GM19025 (cell line): ENCODE results near the gene MMEL1.
"Not testable (repeated sequence)": the region's sequence is repeated elsewhere in the genome, so short reads cannot be mapped to it uniquely, and the experiment has no call there.

ENCODE experiments used
- ATAC-seq: cut with Tn5 transposase; IDR thresholded peaks from one replicate; pipeline ENCODE4 v1.9.1; 2021; ENCODE audit warnings: mild to moderate bottlenecking, low read depth, moderate library complexity; ENCODE audit not compliant: unreplicated experiment

Gene MMEL1, protein sequence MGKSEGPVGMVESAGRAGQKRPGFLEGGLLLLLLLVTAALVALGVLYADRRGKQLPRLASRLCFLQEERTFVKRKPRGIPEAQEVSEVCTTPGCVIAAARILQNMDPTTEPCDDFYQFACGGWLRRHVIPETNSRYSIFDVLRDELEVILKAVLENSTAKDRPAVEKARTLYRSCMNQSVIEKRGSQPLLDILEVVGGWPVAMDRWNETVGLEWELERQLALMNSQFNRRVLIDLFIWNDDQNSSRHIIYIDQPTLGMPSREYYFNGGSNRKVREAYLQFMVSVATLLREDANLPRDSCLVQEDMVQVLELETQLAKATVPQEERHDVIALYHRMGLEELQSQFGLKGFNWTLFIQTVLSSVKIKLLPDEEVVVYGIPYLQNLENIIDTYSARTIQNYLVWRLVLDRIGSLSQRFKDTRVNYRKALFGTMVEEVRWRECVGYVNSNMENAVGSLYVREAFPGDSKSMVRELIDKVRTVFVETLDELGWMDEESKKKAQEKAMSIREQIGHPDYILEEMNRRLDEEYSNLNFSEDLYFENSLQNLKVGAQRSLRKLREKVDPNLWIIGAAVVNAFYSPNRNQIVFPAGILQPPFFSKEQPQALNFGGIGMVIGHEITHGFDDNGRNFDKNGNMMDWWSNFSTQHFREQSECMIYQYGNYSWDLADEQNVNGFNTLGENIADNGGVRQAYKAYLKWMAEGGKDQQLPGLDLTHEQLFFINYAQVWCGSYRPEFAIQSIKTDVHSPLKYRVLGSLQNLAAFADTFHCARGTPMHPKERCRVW

DNA sequence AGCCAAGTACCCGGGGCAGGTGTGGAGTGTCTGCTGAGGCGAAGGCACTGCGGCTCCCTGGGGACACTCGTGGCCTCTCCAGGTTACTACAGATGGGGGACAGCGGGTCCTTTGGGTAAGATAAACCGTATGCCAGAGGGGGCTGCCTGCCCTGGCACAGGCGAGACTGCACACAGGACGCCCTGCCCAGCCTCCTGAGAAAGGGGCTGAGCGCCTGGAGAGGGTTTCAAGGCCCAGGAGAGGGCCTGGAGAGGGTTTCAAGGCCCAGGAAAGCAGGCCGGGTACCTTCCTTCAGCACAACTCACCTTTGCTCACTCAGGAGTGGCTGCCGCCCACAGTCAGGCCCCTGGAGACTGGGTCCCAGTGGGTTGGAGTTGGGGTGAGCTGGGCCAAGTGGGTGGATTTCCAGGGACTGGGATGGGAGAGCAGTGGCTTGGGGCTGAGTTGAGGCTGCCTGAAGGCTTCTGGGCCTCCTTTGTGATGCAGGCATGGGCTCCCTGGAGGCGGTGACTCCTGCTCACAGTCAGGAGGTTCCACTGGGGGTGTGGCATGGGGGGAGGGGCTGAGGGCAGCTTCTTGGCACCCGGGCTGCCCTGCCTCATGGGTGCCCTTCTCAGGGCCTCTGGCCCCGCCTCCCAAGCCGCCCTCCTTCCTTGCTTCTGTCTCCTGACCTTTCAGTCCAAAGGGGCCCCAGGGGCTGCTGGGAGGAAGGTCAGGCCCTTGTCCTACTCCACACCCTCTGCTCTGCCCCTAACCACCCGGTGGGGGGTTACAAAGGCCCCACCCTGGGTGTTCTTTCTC, at the start of gene MMEL1:
Gene MMEL1 (minus strand): TSS at position 456 of the 801 bp plus-strand sequence. CDS start 3,532 bp downstream, outside the sequence.
- ATAC-seq: no peak

DNA sequence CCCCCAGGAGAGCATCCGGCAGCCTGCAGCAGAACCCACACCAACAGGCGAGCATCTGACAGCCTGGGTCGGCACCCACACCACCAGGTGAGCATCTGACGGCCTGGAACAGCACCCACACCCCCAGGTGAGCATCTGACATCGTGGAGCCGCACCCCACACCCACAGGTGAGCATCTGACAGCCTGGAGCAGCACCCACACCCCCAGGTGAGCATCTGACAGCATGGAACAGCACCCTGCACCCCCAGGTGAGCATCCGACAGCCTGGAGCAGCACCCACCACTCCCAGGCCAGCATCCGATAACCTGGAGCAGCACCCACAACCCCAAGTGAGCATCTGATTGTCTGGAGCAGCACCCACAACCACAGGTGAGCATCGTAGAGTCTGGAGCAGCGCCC, 43.9 kb upstream of the MMEL1 start:
- ATAC-seq: not testable (repeated sequence)

DNA sequence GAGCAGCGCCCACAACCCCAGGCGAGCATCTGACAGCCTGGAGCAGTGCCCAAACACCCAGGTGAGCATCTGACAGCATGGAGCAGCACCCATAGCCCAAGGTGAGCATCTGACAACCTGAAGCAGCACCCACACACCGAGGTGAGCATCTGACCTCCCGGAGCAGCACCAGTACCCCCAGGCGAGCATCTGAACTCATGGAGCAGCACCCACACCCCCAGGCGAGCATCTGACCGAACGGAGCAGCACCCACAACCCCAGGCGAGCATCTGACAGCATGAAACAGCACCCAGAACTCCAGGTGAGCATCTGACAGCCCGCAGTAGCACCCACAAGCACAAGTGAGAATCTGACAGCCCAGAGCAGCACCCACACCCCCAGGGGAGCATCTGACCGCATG, 38.8 kb upstream of the MMEL1 start:
- not testable (repeated sequence) for ATAC-seq

DNA sequence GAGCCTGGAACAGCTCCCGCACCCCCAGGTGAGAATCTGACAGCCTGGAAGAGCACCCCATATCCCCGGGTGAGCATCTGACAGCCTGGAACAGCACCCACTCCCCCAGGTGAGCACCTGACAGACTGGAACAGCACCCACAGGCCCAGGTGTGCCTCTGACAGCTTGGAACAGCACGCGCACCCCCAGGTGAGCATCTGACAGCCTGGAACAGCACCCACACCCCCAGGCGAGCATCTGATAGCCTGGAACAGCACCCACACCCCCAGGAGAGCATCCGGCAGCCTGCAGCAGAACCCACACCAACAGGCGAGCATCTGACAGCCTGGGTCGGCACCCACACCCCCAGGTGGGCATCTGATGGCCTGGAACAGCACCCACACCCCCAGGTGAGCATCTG, 27.0 kb upstream of the MMEL1 start:
- ATAC-seq: not testable (repeated sequence)

DNA sequence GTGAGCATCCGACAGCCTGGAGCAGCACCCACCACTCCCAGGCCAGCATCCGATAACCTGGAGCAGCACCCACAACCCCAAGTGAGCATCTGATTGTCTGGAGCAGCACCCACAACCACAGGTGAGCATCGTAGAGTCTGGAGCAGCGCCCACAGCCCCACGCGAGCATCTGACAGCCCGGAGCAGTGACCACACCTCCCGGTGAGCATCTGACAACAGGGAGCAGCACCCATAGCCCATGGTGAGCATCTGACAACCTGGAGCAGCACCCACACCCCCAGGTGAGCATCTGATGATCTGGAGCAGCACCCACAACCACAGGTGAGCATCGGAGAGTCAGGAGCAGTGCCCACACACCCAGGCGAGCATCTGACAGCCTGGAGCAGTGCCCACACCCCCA, 25.1 kb upstream of the MMEL1 start:
- not testable (repeated sequence) for ATAC-seq

DNA sequence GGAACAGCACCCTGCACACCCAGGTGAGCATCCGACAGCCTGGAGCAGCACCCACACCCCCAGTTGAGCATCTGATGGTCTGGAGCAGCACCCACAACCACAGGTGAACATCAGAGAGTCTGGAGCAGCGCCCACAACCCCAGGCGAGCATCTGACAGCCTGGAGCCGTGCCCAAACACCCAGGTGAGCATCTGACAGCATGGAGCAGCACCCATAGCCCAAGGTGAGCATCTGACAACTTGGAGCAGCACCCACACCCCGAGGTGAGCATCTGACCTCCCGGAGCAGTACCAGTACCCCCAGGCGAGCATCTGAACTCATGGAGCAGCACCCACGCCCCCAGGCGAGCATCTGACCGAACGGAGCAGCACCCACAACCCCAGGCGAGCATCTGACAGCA, 24.3 kb upstream of the MMEL1 start:
- not testable (repeated sequence) for ATAC-seq

DNA sequence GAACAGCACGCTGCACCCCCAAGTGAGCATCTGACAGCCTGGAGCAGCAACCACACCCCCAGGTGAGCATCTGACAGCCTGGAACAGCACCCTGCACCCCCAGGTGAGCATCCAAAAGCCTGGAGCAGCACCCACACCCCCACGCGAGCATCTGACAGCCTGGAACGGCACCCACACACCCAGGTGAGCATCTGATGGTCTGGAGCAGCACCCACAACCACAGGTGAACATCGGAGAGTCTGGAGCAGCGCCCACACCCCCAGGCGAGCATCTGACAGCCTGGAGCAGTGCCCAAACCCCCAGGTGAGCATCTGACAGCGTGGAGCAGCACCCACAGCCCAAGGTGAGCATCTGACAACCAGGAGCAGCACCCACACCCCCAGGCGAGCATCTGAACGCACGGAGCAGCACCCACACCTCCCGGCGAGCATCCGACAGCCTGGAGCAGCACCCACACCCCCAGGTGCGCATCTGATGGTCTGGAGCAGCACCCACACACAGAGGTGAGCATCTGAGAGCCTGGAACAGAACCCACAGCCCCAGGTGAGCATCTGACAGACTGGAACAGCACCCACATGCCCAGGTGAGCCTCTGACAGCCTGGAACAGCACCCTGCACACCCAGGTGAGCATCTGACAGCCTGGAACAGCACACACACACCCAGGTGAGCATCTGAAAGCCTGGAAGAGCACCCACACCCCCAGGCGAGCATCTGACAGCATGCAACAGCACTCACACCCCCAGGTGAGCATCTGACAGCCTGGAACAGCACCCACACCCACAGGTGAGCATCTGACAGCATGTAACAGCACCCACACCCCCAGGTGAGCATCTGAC, 23.0 kb upstream of the MMEL1 start:
- not testable (repeated sequence) for ATAC-seq

DNA sequence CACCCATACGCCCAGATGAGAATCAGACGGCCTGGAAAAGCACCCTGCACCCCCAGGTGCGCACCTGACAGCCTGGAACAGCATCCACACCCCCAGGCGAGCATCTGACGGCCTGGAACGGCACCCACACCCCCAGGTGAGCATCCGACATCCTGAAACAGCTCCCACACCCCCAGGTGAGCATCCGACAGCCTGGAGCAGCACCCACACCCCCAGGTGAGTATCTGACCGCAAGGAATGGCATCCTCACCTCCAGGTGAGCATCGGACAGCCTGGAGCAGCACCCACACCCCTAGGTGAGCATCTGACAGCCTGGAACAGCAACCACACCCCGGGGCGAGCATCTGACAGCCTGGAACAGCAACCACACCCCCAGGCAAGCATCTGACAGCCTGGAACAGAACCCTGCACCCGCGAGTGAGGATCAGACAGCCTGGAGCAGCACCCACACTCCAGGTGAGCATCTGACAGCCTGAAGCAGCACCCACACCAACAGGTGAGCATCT, 21.7 kb upstream of the MMEL1 start:
- not testable (repeated sequence) for ATAC-seq

DNA sequence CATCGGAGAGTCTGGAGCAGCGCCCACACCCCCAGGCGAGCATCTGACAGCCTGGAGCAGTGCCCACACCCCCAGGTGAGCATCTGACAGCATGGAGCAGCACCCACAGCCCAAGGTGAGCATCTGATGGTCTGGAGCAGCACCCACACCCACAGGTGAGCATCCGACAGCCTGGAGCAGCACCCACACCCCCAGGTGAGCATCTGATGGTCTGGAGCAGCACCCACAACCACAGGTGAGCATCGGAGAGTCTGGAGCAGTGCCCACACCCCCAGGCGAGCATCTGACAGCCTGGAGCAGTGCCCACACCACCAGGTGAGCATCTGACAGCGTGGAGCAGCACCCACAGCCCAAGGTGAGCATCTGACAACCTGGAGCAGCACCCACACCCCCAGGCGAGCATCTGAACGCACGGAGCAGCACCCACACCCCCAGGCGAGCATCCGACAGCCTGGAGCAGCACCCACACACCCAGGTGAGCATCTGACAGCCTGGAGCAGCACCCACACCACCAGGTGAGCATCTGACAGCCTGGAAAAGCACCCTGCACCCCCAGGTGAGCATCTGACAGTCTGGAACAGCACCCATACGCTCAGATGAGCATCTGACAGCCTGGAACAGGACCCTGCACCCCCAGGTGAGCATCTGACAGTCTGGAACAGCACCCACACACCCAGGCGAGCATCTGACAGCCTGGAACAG, 21.1 kb upstream of the MMEL1 start:
- not testable (repeated sequence) for ATAC-seq

DNA sequence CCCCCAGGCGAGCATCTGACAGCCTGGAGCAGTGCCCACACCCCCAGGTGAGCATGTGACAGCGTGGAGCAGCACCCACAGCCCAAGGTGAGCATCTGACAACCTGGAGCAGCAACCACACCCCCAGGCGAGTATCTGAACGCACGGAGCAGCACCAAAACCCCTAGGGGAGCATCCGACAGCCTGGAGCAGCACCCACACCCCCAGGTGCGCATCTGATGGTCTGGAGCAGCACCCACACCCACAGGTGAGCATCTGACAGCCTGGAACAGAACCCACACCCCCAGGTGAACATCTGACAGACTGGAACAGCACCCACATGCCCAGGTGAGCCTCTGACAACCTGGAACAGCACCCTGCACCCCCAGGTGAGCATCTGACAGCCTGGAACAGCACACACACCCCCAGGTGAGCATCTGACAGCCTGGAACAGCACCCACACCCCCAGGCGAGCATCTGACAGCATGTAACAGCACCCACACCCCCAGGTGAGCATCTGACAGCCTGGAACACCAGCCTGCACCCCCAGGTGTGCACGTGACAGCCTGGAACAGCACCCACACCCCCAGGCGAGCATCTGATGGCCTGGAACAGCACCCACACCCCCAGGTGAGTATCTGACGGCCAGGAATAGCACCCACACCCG, 20.2 kb upstream of the MMEL1 start:
- not testable (repeated sequence) for ATAC-seq

DNA sequence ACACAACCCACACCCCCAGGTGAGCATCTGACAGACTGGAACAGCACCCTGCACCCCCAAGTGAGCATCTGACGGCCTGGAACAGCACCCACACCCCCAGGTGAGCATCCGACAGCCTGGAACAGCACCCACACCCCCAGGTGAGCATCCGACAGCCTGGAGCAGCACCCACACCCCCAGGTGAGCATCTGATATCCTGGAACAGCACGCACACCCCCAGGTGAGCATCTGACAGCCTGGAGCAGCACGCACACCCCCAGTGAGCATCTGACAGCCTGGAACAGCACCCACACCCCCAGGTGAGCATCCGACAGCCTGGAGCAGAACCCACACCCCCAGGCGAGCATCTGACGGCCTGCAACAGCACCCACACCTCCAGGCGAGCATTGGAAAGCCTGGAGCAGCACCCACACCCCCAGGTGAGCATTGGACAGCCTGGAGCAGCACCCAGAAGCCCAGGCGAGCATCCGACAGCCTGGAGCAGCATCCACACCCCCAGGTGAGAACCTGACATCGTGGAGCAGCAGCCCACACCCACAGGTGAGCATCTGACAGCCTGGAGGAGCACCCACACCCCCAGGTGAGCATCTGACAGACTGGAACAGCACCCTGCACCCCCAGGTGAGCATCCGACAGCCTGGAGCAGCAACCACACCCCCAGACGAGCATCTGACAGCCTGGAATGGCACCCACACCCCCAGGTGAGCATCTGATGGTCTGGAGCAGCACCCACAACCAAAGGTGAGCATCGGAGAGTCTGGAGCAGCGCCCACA, 19.5 kb upstream of the MMEL1 start:
- not testable (repeated sequence) for ATAC-seq

DNA sequence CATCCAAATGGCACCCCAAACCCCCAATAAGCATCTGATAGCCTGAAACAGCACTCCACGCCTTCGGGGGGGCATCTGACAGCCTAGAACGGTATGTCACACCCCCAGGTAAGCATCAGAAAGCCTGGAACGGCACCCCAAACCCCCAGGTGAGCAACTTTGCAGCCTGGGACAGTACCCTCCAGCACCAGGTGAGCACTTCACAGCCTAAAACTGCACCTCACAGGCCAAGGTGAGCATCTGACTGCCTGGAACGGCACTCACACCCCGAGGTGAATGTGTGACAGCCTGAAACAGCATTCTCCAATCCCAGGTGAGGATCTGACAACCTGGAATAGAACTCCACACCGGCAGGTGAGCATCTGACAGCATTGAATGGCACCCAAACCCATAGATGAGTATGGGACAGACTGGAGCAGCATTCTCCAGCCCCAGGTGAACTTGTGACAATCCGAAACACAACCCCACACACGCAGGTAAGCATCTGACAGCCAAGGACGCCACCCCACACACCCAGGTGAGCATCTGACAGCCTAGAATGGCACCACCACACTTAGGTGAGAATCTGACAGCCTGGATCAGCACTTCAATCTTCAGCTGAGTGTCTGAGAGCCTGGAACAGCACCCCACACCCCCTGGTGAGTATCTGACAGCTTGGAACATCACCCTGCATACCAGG, 18.3 kb upstream of the MMEL1 start:
- no peak for ATAC-seq

DNA sequence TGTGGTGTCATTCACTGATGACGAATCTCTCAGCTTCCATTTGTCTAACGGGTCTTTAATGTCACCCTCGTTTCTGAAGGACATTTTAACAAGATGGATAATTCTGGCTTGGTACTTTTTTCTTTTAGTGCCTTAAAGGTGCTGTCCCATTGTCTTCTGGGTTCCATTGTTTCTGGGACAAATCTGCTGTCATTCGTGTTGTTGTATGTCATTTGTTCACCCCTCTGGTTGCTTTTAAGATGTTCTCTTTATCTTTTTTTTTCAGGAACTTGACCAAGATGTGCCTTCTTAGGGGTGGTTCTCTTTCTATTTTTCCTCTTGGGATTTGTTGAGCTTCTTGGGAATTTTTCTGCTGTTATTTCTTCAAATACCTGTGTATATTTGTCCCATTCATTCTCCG, 14.0 kb upstream of the MMEL1 start:
- no peak for ATAC-seq

DNA sequence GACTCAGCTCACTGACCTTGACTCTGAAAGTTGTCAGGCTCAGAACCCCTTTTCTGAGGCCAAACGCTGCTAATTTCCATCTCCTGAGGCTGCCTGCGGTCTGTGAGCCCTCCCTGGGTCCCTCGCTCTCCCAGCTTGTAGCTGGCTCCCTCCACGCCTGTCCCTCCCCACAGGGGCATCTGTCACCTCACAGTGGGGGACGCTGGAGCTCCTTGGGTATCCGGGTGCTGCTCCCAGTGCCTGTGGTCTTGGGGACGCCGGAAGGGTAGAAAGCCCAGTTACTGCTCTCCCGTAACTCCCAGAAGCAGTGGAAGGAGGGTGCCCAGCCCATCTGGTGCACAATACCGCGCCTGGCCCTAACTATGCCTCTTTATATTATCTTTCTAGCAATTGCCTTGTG, 13.0 kb upstream of the MMEL1 start:
- ATAC-seq: no peak

DNA sequence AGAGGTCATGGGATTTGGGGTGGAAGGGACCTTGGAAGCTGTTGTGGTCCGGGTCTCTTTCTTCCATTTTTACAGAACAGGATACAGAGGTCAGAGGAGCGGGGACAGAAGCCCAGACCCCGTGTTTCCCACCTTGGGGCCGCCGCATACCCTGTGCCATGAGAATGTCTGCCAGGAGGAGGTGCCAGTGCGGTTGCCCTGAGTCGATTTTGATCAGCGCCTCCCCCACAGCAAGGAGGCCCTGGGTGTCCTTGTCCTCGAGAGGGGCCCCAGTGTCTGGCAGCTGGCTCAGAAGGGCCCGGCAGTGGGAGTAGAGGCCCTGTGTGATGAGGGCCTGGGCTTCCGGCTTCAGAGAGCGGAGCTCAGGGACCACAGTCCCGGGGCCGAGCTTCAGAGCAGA, 12.3 kb upstream of the MMEL1 start:
- ATAC-seq: no peak

DNA sequence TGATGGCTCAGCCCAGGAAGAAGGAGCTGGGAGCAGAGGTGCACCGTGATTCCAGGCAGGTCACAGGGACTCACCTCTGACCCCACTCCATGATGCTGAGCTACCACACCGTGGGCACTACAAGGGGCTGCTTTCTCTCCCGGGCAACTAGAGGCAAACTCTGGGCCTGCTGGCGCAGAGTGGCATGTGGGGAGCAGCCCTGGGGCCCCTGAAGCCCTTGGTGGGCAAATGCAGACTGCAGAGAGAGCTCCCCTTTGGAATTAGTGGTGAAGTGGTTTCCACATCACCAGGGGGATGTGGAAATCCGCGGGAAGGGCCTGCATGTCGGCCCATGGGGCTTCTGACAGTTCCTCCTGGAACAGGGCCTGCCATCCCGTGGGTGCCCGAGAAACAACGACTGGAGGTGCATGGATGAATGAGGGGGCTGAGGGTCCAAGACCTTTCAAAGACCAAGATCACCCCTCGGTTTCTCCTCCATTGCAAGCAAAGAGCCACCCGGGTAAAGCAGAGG, 11.8 kb upstream of the MMEL1 start:
- ATAC-seq: no peak

DNA sequence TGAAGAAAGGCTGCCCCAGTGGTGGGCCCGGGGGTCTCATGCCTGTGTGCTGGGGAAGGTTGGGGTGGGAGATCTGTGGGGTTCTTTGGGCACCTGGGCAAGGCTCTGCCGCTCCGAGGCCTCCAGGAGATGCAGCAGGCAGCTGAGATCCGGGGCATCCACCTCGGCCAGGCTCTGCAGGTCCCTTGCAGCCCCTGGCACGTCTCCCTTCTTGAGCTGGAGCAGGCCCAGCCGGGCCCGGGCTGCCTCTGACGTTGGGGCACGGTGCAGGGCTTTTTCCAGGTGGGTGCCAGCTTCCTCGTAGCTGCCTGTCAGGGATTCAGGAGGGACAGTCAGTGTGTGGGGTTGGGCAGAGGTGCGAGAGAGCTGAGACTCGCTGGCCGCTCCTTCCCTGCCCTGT, 11.4 kb upstream of the MMEL1 start:
- ATAC-seq: no peak
